Endometrial microvascular endothelial cells (primary cell): Measurements from ENCODE around the gene MGAT4B. TPM values are rescaled to one million over a fixed set of nuclear protein-coding genes. Genes with fewer than 3 reads are reported as not detected.

Experiments
- in situ Hi-C: cut with HindIII; loops from 2 replicates; pipeline ENCODE4 v1.10.0; 2017; ENCODE audit warnings: low sequenced_read_pairs, low pct_unique_long_range_greater_than_20kb; ENCODE audit errors: inconsistent ontology term
- total RNA-seq: library from RNA; depleted of rRNA; stranded (reverse); fragments of >200 nt; gene quantifications from one replicate; pipeline ENCODE4 v1.2.3, GENCODE V29; 2015; ENCODE audit errors: inconsistent ontology term

Gene MGAT4B
- total RNA-seq, 1 donor from 2014 or later, result 195 TPM

DNA sequence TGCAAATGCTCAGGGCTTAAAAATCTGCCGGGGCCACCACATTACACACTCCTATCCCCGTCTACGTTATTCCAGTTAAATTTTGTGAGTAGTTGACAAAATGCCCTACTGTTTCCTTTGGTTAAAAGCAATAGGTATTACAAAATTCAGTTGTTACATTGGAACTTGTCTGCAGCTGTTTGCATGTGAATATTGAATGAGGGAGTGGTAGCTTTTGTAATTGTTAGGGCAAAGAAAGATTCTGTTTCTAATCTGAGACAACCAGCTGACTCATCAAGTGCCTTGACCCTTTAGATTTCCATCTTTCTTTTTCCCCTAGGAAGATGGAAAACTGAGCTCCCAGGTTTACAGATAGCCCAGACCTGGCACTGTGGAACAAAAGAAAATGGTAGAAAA, 43.9 kb downstream of the MGAT4B start:
- in situ Hi-C loops, result no loop called here

GRCh38 chr5:179762079-179762780, 44.4 kb downstream of the MGAT4B start:
- in situ Hi-C loops, result no loop called here

GRCh38 chr5:179759581-179760551, 46.8 kb downstream of the MGAT4B start:
- in situ Hi-C loops, result no loop called here

DNA sequence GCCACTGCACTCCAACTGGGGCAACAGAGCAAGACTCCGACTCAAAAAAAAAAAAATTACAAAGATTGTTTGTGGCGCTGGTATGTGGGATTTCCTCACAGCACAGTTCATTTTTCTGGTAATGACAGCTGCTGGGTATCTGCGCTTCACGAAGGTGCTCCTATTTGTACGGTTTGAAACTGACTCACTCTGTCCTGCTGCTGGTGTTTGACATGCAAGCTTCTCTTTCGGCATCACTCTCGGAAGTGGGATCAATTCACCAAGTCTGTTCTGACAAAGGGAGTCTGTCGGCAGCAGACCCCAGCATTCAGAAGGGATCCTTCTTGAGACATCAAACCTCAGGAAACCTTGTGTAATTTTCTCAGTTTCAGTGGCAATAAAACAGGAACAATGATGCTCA, 47.7 kb downstream of the MGAT4B start:
- in situ Hi-C loops, result no loop called here

GRCh38 chr5:179755022-179755421, 51.6 kb downstream of the MGAT4B start:
- in situ Hi-C loops, result no loop called here

GRCh38 chr5:179753971-179754370, 52.7 kb downstream of the MGAT4B start:
- in situ Hi-C loops, result no loop called here

GRCh38 chr5:179749857-179750508, 56.7 kb downstream of the MGAT4B start:
- in situ Hi-C loops, result no loop called here

DNA sequence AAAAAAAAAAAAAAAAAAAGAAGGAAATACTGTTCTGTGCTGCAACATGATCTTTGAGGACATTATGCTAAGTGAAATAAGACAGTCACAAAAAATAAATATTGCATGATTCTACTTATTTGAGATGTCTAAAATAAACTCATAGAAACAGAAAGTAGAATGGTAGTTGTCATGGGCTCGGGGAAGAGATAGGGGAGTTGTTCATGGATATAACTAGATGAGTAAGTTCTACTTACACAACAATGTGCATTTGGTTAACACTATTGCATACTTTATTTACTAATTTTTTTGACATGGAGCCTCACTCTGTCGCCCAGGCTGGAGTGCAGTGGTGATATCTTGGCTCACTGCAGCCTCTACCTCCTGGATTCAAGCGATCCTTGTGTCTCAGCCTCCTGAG, 58.9 kb downstream of the MGAT4B start:
- in situ Hi-C loops, result no loop called here

Other genes with a start within 250 kb of the MGAT4B start
- 445 TPM for gene HNRNPH1, start 183.2 kb downstream of the MGAT4B start, total RNA-seq
- not detected for gene CBY3, start 125.8 kb downstream of the MGAT4B start, total RNA-seq
- gene CANX, start 107.9 kb downstream of the MGAT4B start, total RNA-seq, result 504 TPM
- gene MAML1, start 74.0 kb downstream of the MGAT4B start, total RNA-seq, result 13.6 TPM
- gene LTC4S, start 12.9 kb downstream of the MGAT4B start, total RNA-seq, result not detected
- 591 TPM for gene SQSTM1, start 14.0 kb upstream of the MGAT4B start, total RNA-seq
- gene MRNIP, start 52.0 kb upstream of the MGAT4B start, total RNA-seq, result 31.4 TPM
- 73.8 TPM for gene TBC1D9B, start 101.0 kb upstream of the MGAT4B start, total RNA-seq